OCI-LY7 (cell line): ENCODE measurements around the gene NTF3. TPM values are rescaled to one million over a fixed set of nuclear protein-coding genes. Genes with fewer than 3 reads are reported as not detected.

Experiments
- BruUV-seq: library from RNA; stranded (reverse); fragments of 400-500 nt; replicated peaks from 2 replicates; lab custom pipeline; 2021; lab: Mats Ljungman, UMichigan
- CTCF ChIA-PET: fragments of 300-600 bp; sonication (Branson Sonifier 250); formaldehyde crosslinking; loops from one replicate; lab custom pipeline; 2022; ENCODE audit warnings: antibody characterized with exemption; ENCODE audit not compliant: unreplicated experiment; lab: Charles Lee
- POLR2A ChIA-PET: fragments of 300-600 bp; sonication (Branson Sonifier 250); formaldehyde crosslinking; loops from one replicate; lab custom pipeline; 2022; ENCODE audit warnings: antibody characterized with exemption; lab: Charles Lee
- DNase-seq: peaks from one replicate; pipeline ENCODE4 v3.0.0-alpha.2; 2015; ENCODE audit warnings: low spot score
- H2AFZ ChIP-seq: fragments of 200-600 bp; sonication (generic), shearing (Covaris generic); 2 replicates; pipeline ENCODE4 v1.6.1; 2014; ENCODE audit warnings: mild to moderate bottlenecking, antibody characterized with exemption, low read length, moderate library complexity
- H3K27ac ChIP-seq: fragments of 200-600 bp; sonication (generic); 2 replicates; pipeline ENCODE4 v1.5.1; 2014; ENCODE audit warnings: mixed run types, low read depth, mild to moderate bottlenecking, moderate library complexity, low read length, inconsistent platforms; ENCODE audit not compliant: poor library complexity, severe bottlenecking
- H3K36me3 ChIP-seq: fragments of 200-600 bp; sonication (generic); 2 replicates; pipeline ENCODE4 v1.6.1; 2014; ENCODE audit warnings: mild to moderate bottlenecking, antibody characterized with exemption, low read length, moderate library complexity, mixed read lengths; ENCODE audit not compliant: insufficient read depth
- H3K4me1 ChIP-seq: fragments of 200-600 bp; sonication (generic); 2 replicates; pipeline ENCODE4 v1.5.1; 2014; ENCODE audit warnings: mild to moderate bottlenecking, low read length; ENCODE audit not compliant: insufficient read depth, poor library complexity, severe bottlenecking
- H3K4me2 ChIP-seq: fragments of 200-600 bp; sonication (generic); 2 replicates; pipeline ENCODE4 v1.6.1; 2014; ENCODE audit warnings: mild to moderate bottlenecking, low read length
- H3K4me3 ChIP-seq: fragments of 200-600 bp; sonication (generic); 2 replicates; pipeline ENCODE4 v1.5.1; 2014; ENCODE audit warnings: mild to moderate bottlenecking, low read depth, low read length; ENCODE audit not compliant: poor library complexity, severe bottlenecking
- H3K79me2 ChIP-seq: fragments of 200-600 bp; sonication (generic); 2 replicates; pipeline ENCODE4 v1.6.1; 2016; ENCODE audit warnings: low read depth, mild to moderate bottlenecking, low read length, moderate library complexity, mixed read lengths; ENCODE audit not compliant: insufficient read depth
- H3K9me2 ChIP-seq: fragments of 200-600 bp; sonication (generic); 2 replicates; pipeline ENCODE4 v1.6.1; 2016; ENCODE audit warnings: mild to moderate bottlenecking, low read length, mixed read lengths; ENCODE audit not compliant: insufficient read depth
- H3K9me3 ChIP-seq: fragments of 200-600 bp; sonication (generic); 2 replicates; pipeline ENCODE4 v1.6.1; 2014; ENCODE audit warnings: mild to moderate bottlenecking, mixed run types, low read length, mixed read lengths
- H4K20me1 ChIP-seq: fragments of 200-600 bp; sonication (generic); 2 replicates; pipeline ENCODE4 v1.6.1; 2014; ENCODE audit warnings: mild to moderate bottlenecking, antibody characterized with exemption, low read length, moderate library complexity, mixed read lengths; ENCODE audit not compliant: insufficient read depth
- CTCF ChIP-seq: fragments of 200-600 bp; sonication (generic); conservative IDR thresholded peaks from 2 replicates; pipeline ENCODE4 v1.5.1; 2014; ENCODE audit warnings: mild to moderate bottlenecking, antibody characterized with exemption, low read length, moderate library complexity, mixed read lengths
- EZH2phosphoT487 ChIP-seq: fragments of 200-600 bp; sonication (generic); IDR thresholded peaks from 2 replicates; pipeline ENCODE4 v1.6.1; 2018; ENCODE audit warnings: low read depth, borderline replicate concordance, mild to moderate bottlenecking, mixed run types, antibody characterized with exemption, low read length, moderate library complexity, mixed read lengths
- intact Hi-C: fragments of 100-400 bp; cut with micrococcal nuclease; formaldehyde crosslinking; loops from one replicate; pipeline ENCODE4 v1.10.0; 2022; ENCODE audit not compliant: unreplicated experiment
- total RNA-seq, 2 experiments: library from RNA; depleted of rRNA in 1 of 2; stranded (reverse); fragments of >200 nt in 1 of 2; shearing (Covaris generic) in 1 of 2; gene quantifications; 2 replicates each; pipeline ENCODE4 v1.2.3, GENCODE V29; 2014 to 2022

Gene NTF3
- total RNA-seq, 2 experiments from 2014 or later: 9.6 to 11.5 TPM

- no peak overlapping the region for H3K4me3 ChIP-seq
- ChIA-PET CTCF (no interaction called here), POLR2A (interaction anchor here (0.6 kb wide), 1 partner anchor 16 kb away, joined by 3 read pairs; no protein-coding TSS in a partner anchor)
- H3K36me3 ChIP-seq: peaks cover 40% of the 10 kb centered on the region
- no peaks in the 10 kb centered on the region for H3K79me2 ChIP-seq
- no peak overlapping the region for H3K27ac ChIP-seq
- no peak overlapping the region for H2AFZ ChIP-seq
- no peaks in the 10 kb centered on the region for H3K9me3 ChIP-seq
- no peaks in the 10 kb centered on the region for H4K20me1 ChIP-seq
- DNase-seq: no peak
- no peaks in the 10 kb centered on the region for H3K4me1 ChIP-seq
- BruUV-seq: no TSS peak
- no peak overlapping the region for H3K4me2 ChIP-seq
- TF ChIP-seq CTCF (no peak), EZH2phosphoT487 (no peak)
- H3K9me2 ChIP-seq: no peaks in the 10 kb centered on the region
- intact Hi-C loops: no loop called here
Measured at GRCh38 chr12:5489760-5490406, 58.0 kb downstream of the NTF3 start.

- Histone ChIP-seq H3K4me3 (no peak overlapping the region), H3K9me3 (no peaks in the 10 kb centered on the region), H3K4me1 (peaks cover under 1% of the 10 kb centered on the region), H3K36me3 (peaks cover 44% of the 10 kb centered on the region), H4K20me1 (peaks cover 5% of the 10 kb centered on the region; the same call in 1 of the 2 replicates), H3K4me2 (no peak overlapping the region), H3K79me2 (no peaks in the 10 kb centered on the region), H3K27ac (no peak overlapping the region), H3K9me2 (no peaks in the 10 kb centered on the region), H2AFZ (no peak overlapping the region)
- POLR2A ChIA-PET: interaction anchor here (1.2 kb wide), 1 partner anchor 10 kb away, joined by 3 read pairs; no protein-coding TSS in a partner anchor
- intact Hi-C loops: no loop called here
- CTCF ChIA-PET: no interaction called here
- TF ChIP-seq EZH2phosphoT487 (no peak), CTCF (no peak)
- no peak for DNase-seq
- no TSS peak for BruUV-seq
Measured at GRCh38 chr12:5492562-5492961, 60.7 kb downstream of the NTF3 start.

GRCh38 chr12:5493018-5493417, 61.1 kb downstream of the NTF3 start:
- no peak for TF ChIP-seq EZH2phosphoT487
- no peak for TF ChIP-seq CTCF
- POLR2A ChIA-PET: interaction anchor here (1.2 kb wide), 1 partner anchor 9 kb away, joined by 3 read pairs; no protein-coding TSS in a partner anchor

More at GRCh38 chr12:5493018-5493417, 61.1 kb downstream of the NTF3 start:
- no peaks in the 10 kb centered on the region for H3K9me2 ChIP-seq
- peaks cover 44% of the 10 kb centered on the region for H3K36me3 ChIP-seq
- H3K4me1 ChIP-seq: peaks cover 5% of the 10 kb centered on the region
- H3K4me3 ChIP-seq: no peak overlapping the region
- CTCF ChIA-PET: no interaction called here
- no peak overlapping the region for H3K4me2 ChIP-seq
- peaks cover 5% of the 10 kb centered on the region; the same call in 1 of the 2 replicates for H4K20me1 ChIP-seq
- H3K27ac ChIP-seq: no peak overlapping the region
- intact Hi-C loops: no loop called here
- no peaks in the 10 kb centered on the region for H3K9me3 ChIP-seq
- no peak for DNase-seq
- no TSS peak for BruUV-seq
- H2AFZ ChIP-seq: no peak overlapping the region
- H3K79me2 ChIP-seq: no peaks in the 10 kb centered on the region
